ENCODE measurements around the gene DIPK1B. TPM values are rescaled to one million over a fixed set of nuclear protein-coding genes. Genes with fewer than 3 reads are reported as not detected.
A peak's percentile ranks its signal among the peaks of the same experiment; 100 is the strongest.
"Not testable (repeated sequence)": the region's sequence is repeated elsewhere in the genome, so short reads cannot be mapped to it uniquely, and the experiment has no call there.

Gene DIPK1B
- total and polyA plus RNA-seq, 4 donors, result 1.1 to 13.6 (median 6.1) TPM

DNA sequence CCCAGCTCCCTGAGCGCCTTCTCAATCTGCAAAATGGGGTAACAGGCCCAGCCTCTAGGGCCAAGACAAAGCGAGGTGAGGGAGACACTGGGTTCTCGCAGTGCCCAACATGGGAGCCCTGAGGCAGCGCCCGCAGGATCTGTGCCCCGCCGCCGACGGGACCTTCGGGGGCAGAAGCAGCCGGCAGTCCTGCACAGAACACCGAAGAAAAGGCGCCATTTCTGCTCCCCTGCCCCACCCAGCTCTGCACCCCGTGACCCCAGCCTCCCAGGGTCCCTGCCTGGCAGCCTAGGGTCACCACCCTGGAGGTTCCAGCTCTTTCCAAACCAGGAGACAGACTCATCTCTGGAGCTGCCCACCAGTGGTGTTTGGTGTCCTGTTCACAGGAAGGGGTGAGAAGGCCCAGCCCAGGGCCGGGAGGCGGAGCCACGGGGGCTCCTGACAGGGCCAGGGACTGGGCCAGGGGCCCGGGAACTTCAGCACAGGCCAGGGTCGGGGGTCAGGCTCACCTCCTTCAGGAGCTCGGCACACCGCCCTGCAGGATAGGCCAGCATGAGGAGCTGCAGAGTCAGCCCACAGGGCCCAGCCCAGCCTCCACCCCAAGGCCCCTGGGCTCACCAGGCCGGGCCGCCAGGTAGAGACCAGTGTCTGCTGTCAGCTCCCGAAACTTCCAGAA is 42.4 kb downstream of the DIPK1B start:
- Histone ChIP-seq H3K27me3 (ENCODE audit: control insufficient read depth in 1 of 2, insufficient read depth in 2 of 2, low read length in 1 of 2) (no peaks in the 10 kb centered on the region), H3K9me3 (ENCODE audit: control insufficient read depth, low read length) (peaks cover 2% of the 10 kb centered on the region), H3K4me1 (ENCODE audit: control insufficient read depth in 1 of 2, insufficient read depth in 2 of 2, low read length in 2 of 2) (no peaks in the 10 kb centered on the region), H3K4me3 (ENCODE audit: low read length in 2 of 2) (no peak overlapping the region), H3K36me3 (ENCODE audit: control insufficient read depth in 1 of 2, insufficient read depth in 2 of 2, low read length in 1 of 2) (no peaks in the 10 kb centered on the region), H3K27ac (ENCODE audit: low read depth in 1 of 2, low read length in 2 of 2) (no peak overlapping the region)
- DNase-seq, result no peak
- intact Hi-C loops (cut with DNase I), result no loop called here
- WGBS, 2 donors, result 73 to 76% methylated on average over 21 to 24 of the region's 24 CpGs
- ATAC-seq (ENCODE audit: low FRiP score), result no peak

DNA sequence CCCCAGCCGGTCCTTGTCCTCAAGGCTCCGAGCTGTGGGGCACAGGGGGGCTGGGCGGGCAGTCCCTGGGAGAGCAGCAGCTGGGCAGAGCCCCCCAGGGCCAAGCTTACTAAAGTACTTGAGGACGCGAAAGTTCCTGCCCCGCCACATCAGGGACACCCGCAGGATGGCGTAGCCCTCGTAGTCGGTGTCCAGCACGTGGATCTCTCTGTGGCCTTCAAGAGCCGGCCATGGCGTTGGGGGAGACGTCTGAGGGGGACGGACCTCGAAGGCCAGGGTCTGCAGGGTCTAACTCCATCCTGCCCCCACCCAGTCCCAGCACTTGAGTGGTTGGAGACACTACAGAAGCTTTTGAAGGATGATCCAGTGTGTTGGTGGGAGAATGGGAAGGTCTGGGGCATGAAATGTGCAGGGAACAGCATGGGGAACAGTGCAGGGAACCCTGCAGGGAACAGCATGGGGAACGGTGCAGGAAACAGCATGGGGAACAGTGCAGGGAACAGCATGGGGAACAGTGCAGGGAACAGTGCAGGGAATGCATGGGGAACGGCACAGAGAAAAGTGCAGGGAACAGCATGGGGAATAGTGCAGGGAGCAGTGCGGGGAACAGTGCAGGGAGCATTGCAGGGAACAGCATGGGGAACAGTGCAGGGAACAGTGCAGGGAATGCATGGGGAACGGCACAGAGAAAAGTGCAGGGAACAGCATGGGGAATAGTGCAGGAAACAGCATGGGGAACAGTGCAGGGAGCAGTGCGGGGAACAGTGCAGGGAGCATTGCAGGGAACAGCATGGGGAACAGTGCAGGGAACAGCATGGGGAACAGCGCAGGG is 43.1 kb downstream of the DIPK1B start:
- H3K27me3 ChIP-seq (ENCODE audit: control insufficient read depth in 1 of 2, insufficient read depth in 2 of 2, low read length in 1 of 2); intact Hi-C loops (cut with DNase I); DNase-seq; H3K4me3 ChIP-seq (ENCODE audit: low read length in 2 of 2); ATAC-seq (ENCODE audit: low FRiP score); H3K4me1 ChIP-seq (ENCODE audit: control insufficient read depth in 1 of 2, insufficient read depth in 2 of 2, low read length in 2 of 2); H3K36me3 ChIP-seq (ENCODE audit: control insufficient read depth in 1 of 2, insufficient read depth in 2 of 2, low read length in 1 of 2); H3K9me3 ChIP-seq (ENCODE audit: control insufficient read depth, low read length); H3K27ac ChIP-seq (ENCODE audit: low read depth in 1 of 2, low read length in 2 of 2): not testable (repeated sequence)
- WGBS, 2 donors, result 88 to 89% methylated on average over 22 of the region's 22 CpGs

DNA sequence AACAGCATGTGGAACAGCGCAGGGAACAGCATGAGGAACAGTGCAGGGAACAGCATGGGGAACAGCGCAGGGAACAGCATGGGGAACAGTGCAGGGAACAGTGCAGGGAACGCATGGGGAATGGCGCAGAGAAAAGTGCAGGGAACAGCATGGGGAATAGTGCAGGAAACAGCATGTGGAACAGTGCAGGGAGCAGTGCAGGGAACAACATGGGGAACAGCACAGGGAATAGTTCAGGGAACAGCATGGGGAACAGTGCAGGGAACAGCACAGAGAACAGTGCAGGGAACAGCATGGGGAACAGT is 43.7 kb downstream of the DIPK1B start:
- no peak overlapping the region for H3K4me3 ChIP-seq (ENCODE audit: low read length in 2 of 2)
- no peak overlapping the region for H3K27ac ChIP-seq (ENCODE audit: low read depth in 1 of 2, low read length in 2 of 2)
- DNase-seq, result no peak
- no peaks in the 10 kb centered on the region for H3K36me3 ChIP-seq (ENCODE audit: control insufficient read depth in 1 of 2, insufficient read depth in 2 of 2, low read length in 1 of 2)
- intact Hi-C loops (cut with DNase I), result no loop called here
- 95 to 99% methylated on average over 4 of the region's 4 CpGs for WGBS, 2 donors
- no peaks in the 10 kb centered on the region for H3K4me1 ChIP-seq (ENCODE audit: control insufficient read depth in 1 of 2, insufficient read depth in 2 of 2, low read length in 2 of 2)
- H3K9me3 ChIP-seq (ENCODE audit: control insufficient read depth, low read length), result peaks cover 2% of the 10 kb centered on the region
- no peaks in the 10 kb centered on the region for H3K27me3 ChIP-seq (ENCODE audit: control insufficient read depth in 1 of 2, insufficient read depth in 2 of 2, low read length in 1 of 2)
- no peak for ATAC-seq (ENCODE audit: low FRiP score)

DNA sequence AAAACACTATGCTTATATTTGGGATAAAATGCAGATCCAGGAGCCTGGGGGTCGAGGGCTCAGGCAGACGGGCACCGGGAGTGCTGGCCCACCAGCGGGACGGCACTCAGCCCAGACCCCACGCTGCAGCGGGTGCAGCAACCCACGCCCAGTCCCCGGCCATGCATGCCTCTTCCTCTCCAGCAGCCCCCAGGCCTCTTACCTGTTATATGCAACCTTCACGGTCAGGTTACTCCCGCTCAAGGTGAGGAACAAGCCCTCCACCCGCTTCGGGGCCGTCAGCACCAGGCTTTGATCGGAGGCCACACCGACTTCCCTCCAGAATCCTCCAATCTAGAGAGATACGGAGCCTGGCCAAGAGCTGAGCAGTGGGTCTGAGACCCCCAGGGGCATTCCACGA is 44.5 kb downstream of the DIPK1B start:
- Histone ChIP-seq H3K27ac (ENCODE audit: low read depth in 1 of 2, low read length in 2 of 2) (no peak overlapping the region), H3K9me3 (ENCODE audit: control insufficient read depth, low read length) (peaks cover 2% of the 10 kb centered on the region), H3K4me3 (ENCODE audit: low read length in 2 of 2) (no peak overlapping the region), H3K27me3 (ENCODE audit: control insufficient read depth in 1 of 2, insufficient read depth in 2 of 2, low read length in 1 of 2) (no peaks in the 10 kb centered on the region), H3K4me1 (ENCODE audit: control insufficient read depth in 1 of 2, insufficient read depth in 2 of 2, low read length in 2 of 2) (no peaks in the 10 kb centered on the region), H3K36me3 (ENCODE audit: control insufficient read depth in 1 of 2, insufficient read depth in 2 of 2, low read length in 1 of 2) (no peaks in the 10 kb centered on the region)
- intact Hi-C loops (cut with DNase I), result no loop called here
- ATAC-seq (ENCODE audit: low FRiP score) (no peak), DNase-seq (no peak)
- 94 to 95% methylated on average over 18 of the region's 18 CpGs for WGBS, 2 donors

DNA sequence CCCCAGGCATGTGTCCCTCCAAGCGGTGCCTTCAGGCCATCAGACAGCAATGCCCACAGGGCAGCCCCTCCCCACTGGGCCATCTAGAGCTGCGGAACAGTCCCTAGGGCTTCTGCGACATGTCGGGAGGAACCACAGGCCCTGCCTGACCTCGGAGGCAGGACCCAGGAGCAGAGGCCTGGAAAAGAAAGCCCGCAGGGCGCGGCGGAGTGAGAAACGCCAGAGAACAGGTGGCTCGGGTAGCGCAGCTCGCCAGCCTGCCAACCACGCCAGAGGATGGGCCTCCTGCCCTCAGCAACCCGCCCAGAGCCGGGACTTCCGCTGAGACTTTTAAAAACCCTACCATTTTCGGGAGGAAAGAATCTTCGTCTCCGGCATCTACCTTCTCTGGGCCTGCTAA is 45.0 kb downstream of the DIPK1B start:
- Histone ChIP-seq H3K9me3 (ENCODE audit: control insufficient read depth, low read length) (peaks cover 2% of the 10 kb centered on the region), H3K27me3 (ENCODE audit: control insufficient read depth in 1 of 2, insufficient read depth in 2 of 2, low read length in 1 of 2) (no peaks in the 10 kb centered on the region), H3K27ac (ENCODE audit: low read depth in 1 of 2, low read length in 2 of 2) (no peak overlapping the region), H3K36me3 (ENCODE audit: control insufficient read depth in 1 of 2, insufficient read depth in 2 of 2, low read length in 1 of 2) (no peaks in the 10 kb centered on the region), H3K4me3 (ENCODE audit: low read length in 2 of 2) (no peak overlapping the region), H3K4me1 (ENCODE audit: control insufficient read depth in 1 of 2, insufficient read depth in 2 of 2, low read length in 2 of 2) (no peaks in the 10 kb centered on the region)
- ATAC-seq (ENCODE audit: low FRiP score) (no peak), DNase-seq (peak in 1 of 2 donors; percentile 48)
- intact Hi-C loops (cut with DNase I), result no loop called here
- 85 to 93% methylated on average over 19 to 20 of the region's 20 CpGs for WGBS, 2 donors

DNA sequence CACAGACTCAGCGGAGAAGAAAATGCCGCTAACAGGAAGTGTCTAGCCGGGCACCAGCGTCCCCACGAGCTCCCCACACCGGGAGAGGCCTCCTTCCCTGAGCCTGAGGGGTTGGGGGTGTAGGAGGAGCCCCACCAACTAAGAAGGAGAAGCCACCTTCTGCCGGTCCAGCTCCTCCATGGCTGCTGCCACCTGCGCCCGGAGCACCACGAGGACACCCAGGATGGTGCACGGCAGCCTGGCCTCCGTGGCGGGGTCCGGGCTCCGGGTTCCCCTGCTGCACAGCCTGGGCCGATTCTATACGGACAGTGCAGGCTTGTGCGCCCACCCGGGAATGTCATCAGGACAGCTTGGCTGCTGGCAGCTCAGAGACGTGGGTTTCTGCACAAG is 45.4 kb downstream of the DIPK1B start:
- Histone ChIP-seq H3K4me3 (ENCODE audit: low read length in 2 of 2) (no peak overlapping the region), H3K27ac (ENCODE audit: low read depth in 1 of 2, low read length in 2 of 2) (no peak overlapping the region), H3K4me1 (ENCODE audit: control insufficient read depth in 1 of 2, insufficient read depth in 2 of 2, low read length in 2 of 2) (no peaks in the 10 kb centered on the region), H3K36me3 (ENCODE audit: control insufficient read depth in 1 of 2, insufficient read depth in 2 of 2, low read length in 1 of 2) (no peaks in the 10 kb centered on the region), H3K27me3 (ENCODE audit: control insufficient read depth in 1 of 2, insufficient read depth in 2 of 2, low read length in 1 of 2) (no peaks in the 10 kb centered on the region), H3K9me3 (ENCODE audit: control insufficient read depth, low read length) (peaks cover 2% of the 10 kb centered on the region)
- intact Hi-C loops (cut with DNase I), result no loop called here
- ATAC-seq (ENCODE audit: low FRiP score) (no peak), DNase-seq (peak; percentile 37 to 65)
- WGBS, 2 donors, result 87 to 88% methylated on average over 20 of the region's 20 CpGs

DNA sequence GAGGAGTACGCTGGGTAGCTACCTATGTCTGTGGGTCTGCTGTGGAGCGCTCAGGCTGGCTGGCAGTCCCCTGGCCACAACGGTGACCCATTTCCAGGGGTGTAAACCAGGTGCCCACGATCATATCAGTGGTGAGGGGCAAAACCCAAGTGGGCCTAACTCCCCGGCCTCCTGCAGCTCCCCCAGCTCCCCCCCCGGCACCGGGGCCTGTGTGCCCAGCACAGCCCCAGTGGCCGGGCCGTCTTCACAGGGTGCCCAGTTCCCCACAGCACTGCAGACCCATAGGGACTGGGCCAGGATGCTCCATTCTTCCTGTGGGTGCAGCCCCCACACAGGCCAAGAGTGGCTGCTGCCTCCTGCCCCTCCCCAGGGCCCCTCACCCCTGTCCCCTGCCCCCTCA is 46.6 kb downstream of the DIPK1B start:
- no peak for ATAC-seq (ENCODE audit: low FRiP score)
- no peak overlapping the region for H3K4me3 ChIP-seq (ENCODE audit: low read length in 2 of 2)
- no peak overlapping the region for H3K27ac ChIP-seq (ENCODE audit: low read depth in 1 of 2, low read length in 2 of 2)
- WGBS, 2 donors, result 80 to 85% methylated on average over 9 of the region's 9 CpGs
- H3K9me3 ChIP-seq (ENCODE audit: control insufficient read depth, low read length), result no peaks in the 10 kb centered on the region
- H3K36me3 ChIP-seq (ENCODE audit: control insufficient read depth in 1 of 2, insufficient read depth in 2 of 2, low read length in 1 of 2), result no peaks in the 10 kb centered on the region
- intact Hi-C loops (cut with DNase I), result no loop called here
- peak; percentile 41 to 42 for DNase-seq
- H3K27me3 ChIP-seq (ENCODE audit: control insufficient read depth in 1 of 2, insufficient read depth in 2 of 2, low read length in 1 of 2), result no peaks in the 10 kb centered on the region
- no peaks in the 10 kb centered on the region for H3K4me1 ChIP-seq (ENCODE audit: control insufficient read depth in 1 of 2, insufficient read depth in 2 of 2, low read length in 2 of 2)

DNA sequence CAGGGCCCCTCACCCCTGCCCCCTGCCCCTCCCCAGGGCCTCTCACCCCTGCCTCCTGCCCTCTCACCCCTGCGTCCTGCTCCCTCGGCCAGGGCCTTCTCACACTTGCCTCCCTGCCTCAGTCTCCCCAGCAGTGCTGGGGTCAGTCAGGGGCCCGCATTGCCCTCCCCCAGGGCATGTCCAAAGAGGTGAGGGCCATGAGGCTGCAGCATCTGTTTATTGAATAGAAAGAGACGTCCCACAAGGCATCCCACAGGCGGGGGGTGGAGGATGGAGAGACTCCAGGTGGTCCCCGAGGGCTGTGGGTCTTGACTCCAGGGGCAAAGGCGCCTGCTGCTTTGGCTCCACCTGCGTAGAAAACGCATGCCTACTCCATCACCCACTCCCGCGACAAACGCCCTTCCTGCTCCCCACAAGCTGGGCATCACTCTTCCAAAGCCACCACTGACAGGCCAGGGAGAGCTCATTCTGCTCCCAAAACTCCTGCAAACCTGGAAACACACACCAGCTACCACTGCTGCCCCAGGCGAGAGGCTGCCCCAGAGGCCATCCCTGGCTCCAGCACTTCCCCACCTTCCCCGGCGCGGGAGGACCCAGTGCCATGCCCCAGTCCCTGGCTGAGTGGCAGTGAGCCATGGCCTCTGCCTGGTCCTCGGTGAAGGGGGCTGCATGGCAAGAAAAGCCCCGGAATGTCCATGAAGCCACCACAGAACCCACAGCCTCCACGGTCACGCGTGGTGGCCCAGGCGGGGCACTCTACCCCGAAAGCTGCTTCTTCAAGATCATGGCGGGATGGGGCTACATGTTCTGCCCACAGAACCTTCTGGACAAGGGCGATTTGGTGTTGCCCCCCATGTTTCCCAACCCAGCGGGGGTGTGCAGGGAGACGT is 47.3 kb downstream of the DIPK1B start:
- H3K36me3 ChIP-seq (ENCODE audit: control insufficient read depth in 1 of 2, insufficient read depth in 2 of 2, low read length in 1 of 2), result no peaks in the 10 kb centered on the region
- H3K9me3 ChIP-seq (ENCODE audit: control insufficient read depth, low read length), result no peaks in the 10 kb centered on the region
- no peaks in the 10 kb centered on the region for H3K27me3 ChIP-seq (ENCODE audit: control insufficient read depth in 1 of 2, insufficient read depth in 2 of 2, low read length in 1 of 2)
- intact Hi-C loops (cut with DNase I), result no loop called here
- ATAC-seq (ENCODE audit: low FRiP score) (no peak), DNase-seq (peak; percentile 40 to 61)
- no peak overlapping the region for H3K4me3 ChIP-seq (ENCODE audit: low read length in 2 of 2)
- no peaks in the 10 kb centered on the region for H3K4me1 ChIP-seq (ENCODE audit: control insufficient read depth in 1 of 2, insufficient read depth in 2 of 2, low read length in 2 of 2)
- WGBS, 2 donors, result 84 to 87% methylated on average over 25 to 27 of the region's 27 CpGs
- no peak overlapping the region for H3K27ac ChIP-seq (ENCODE audit: low read depth in 1 of 2, low read length in 2 of 2)

All from aorta (tissue), 5 donors.